ENCODE measurements around the gene SFMBT1. TPM values are rescaled to one million over a fixed set of nuclear protein-coding genes. Genes with fewer than 3 reads are reported as not detected.

SFMBT1 gene
- polyA plus RNA-seq, 3 donors = 0.61 to 2.7 (median 0.91) TPM

DNA sequence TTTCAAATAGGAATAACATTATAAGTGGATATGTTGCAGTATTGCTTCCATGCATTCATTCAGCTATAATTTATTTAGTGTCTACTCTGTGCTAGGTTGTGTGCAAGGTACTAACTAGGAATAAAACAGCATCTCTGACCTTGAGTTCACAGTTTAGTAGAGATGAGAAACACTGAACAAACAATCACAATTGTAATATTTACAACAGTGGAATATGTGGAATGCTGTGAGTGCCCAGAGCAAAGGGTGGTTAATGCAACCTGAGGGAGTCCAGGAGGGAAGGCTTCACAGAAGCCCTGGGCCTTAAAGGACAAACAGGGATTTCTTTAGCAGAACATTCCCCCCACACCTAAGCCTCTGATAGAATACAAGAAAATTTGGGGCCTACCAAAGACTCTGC lies 13.3 kb downstream of the SFMBT1 start:
- Histone ChIP-seq H4K20me1 (ENCODE audit: insufficient read depth, low read length) (no peaks in the 10 kb centered on the region), H3K9me3 (replicated peaks in 1 of 2; ENCODE audit: control insufficient read depth in 1 of 2, insufficient read depth in 1 of 2, low read length in 2 of 2) (no peaks in the 10 kb centered on the region), H3K4me3 (replicated peaks in 1 of 3; ENCODE audit: low read depth in 2 of 3, low read length in 3 of 3) (no peak overlapping the region), H3K4me1 (ENCODE audit: control insufficient read depth in 1 of 2, insufficient read depth in 2 of 2, low read length in 2 of 2) (no peaks in the 10 kb centered on the region), H2AFZ (ENCODE audit: insufficient read depth, low read depth, low read length, poor library complexity, severe bottlenecking) (no peak overlapping the region), H3K27me3 (ENCODE audit: control insufficient read depth in 2 of 2, insufficient read depth in 2 of 2, low read length in 2 of 2) (no peaks in the 10 kb centered on the region), H3K9ac (ENCODE audit: insufficient read depth, low read length, poor library complexity, severe bottlenecking) (no peak overlapping the region), H3K36me3 (replicated peaks in 1 of 2; ENCODE audit: control insufficient read depth in 1 of 2, insufficient read depth in 2 of 2, low read length in 2 of 2) (no peaks in the 10 kb centered on the region), H3K27ac (ENCODE audit: low read depth in 1 of 2, low read length in 2 of 2) (no peak overlapping the region), H3K79me2 (ENCODE audit: insufficient read depth, low read length) (peaks cover 17% of the 10 kb centered on the region), H3K4me2 (replicated peaks; ENCODE audit: extremely low read depth, low read length, poor library complexity, severe bottlenecking) (no peak overlapping the region)
- intact Hi-C loops (cut with micrococcal nuclease) = no loop called here
- peaks cover 0 to 1% of the 10 kb centered on the region in 2 donors for H3K36me3 Mint-ChIP-seq
- no peak overlapping the region for H3K4me3 Mint-ChIP-seq
- H3K27me3 Mint-ChIP-seq (ENCODE audit: low read depth in 3 of 3) = peaks cover 0 to 8% (median 2%) of the 10 kb centered on the region in 3 donors
- TF ChIP-seq, protein P1, sequence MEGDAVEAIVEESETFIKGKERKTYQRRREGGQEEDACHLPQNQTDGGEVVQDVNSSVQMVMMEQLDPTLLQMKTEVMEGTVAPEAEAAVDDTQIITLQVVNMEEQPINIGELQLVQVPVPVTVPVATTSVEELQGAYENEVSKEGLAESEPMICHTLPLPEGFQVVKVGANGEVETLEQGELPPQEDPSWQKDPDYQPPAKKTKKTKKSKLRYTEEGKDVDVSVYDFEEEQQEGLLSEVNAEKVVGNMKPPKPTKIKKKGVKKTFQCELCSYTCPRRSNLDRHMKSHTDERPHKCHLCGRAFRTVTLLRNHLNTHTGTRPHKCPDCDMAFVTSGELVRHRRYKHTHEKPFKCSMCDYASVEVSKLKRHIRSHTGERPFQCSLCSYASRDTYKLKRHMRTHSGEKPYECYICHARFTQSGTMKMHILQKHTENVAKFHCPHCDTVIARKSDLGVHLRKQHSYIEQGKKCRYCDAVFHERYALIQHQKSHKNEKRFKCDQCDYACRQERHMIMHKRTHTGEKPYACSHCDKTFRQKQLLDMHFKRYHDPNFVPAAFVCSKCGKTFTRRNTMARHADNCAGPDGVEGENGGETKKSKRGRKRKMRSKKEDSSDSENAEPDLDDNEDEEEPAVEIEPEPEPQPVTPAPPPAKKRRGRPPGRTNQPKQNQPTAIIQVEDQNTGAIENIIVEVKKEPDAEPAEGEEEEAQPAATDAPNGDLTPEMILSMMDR (IDR thresholded peaks at IDR 0.05) = no peak
- no peak overlapping the region for H3K27ac Mint-ChIP-seq
- no peaks in the 10 kb centered on the region for H3K9me3 Mint-ChIP-seq
- peaks cover 7% of the 10 kb centered on the region for H3K4me1 Mint-ChIP-seq
- DNase-seq = no peak

DNA sequence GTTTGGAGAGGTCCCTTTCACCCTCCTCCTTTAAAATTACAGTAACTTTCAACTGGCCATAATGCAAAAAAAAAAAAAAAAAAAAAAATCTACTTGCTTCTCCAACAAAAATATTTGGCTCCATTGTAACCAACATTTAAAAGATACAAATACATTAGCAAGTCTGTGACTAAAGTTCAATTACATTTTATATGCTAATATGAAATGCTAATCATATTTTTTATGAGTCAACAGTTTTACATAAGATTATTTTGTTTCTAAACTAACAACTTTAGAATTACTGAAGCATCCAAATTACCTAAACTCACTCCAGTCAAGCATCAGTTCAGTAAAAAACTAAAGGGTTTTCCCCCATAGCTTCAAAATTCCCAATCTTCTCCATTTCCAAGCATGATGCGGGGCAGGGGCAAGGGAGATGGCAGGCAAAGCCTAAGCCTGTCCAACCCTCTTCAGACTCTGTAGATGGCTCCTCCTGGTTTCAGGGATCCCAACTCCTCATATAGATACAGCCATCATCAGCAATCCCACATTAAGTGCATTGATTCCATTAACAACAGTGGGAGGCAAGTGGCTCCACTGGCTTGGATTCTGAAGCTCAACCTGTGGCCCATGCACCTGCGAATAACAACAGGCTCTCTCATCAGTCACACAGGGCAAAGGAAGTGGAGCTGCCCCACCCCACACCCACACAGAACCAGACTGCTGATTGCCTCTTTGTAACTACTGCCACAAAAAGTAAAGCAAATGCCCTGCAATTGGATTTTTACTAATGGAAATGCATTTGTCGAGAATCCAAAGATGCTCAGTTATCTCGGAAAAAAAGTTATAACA lies 15.0 kb downstream of the SFMBT1 start:
- Histone ChIP-seq H3K27ac (ENCODE audit: low read depth in 1 of 2, low read length in 2 of 2) (no peak overlapping the region), H4K20me1 (ENCODE audit: insufficient read depth, low read length) (no peaks in the 10 kb centered on the region), H2AFZ (ENCODE audit: insufficient read depth, low read depth, low read length, poor library complexity, severe bottlenecking) (no peak overlapping the region), H3K27me3 (ENCODE audit: control insufficient read depth in 2 of 2, insufficient read depth in 2 of 2, low read length in 2 of 2) (no peaks in the 10 kb centered on the region), H3K9ac (ENCODE audit: insufficient read depth, low read length, poor library complexity, severe bottlenecking) (no peak overlapping the region), H3K4me3 (replicated peaks in 1 of 3; ENCODE audit: low read depth in 2 of 3, low read length in 3 of 3) (no peak overlapping the region), H3K4me1 (ENCODE audit: control insufficient read depth in 1 of 2, insufficient read depth in 2 of 2, low read length in 2 of 2) (no peaks in the 10 kb centered on the region), H3K36me3 (replicated peaks in 1 of 2; ENCODE audit: control insufficient read depth in 1 of 2, insufficient read depth in 2 of 2, low read length in 2 of 2) (no peaks in the 10 kb centered on the region), H3K79me2 (ENCODE audit: insufficient read depth, low read length) (peaks cover 17% of the 10 kb centered on the region), H3K9me3 (replicated peaks in 1 of 2; ENCODE audit: control insufficient read depth in 1 of 2, insufficient read depth in 1 of 2, low read length in 2 of 2) (no peaks in the 10 kb centered on the region), H3K4me2 (replicated peaks; ENCODE audit: extremely low read depth, low read length, poor library complexity, severe bottlenecking) (no peak overlapping the region)
- DNase-seq = no peak
- Mint-ChIP-seq H3K4me1 (peaks cover 4% of the 10 kb centered on the region), H3K36me3 (peaks cover 0 to 1% of the 10 kb centered on the region in 2 donors), H3K27me3 (ENCODE audit: low read depth in 3 of 3) (peaks cover 0 to 10% (median 2%) of the 10 kb centered on the region in 3 donors), H3K27ac (peak overlapping the region in 1 of 7 donors; percentile 7), H3K9me3 (no peaks in the 10 kb centered on the region), H3K4me3 (no peak overlapping the region)
- WGBS (ENCODE audit: insufficient coverage) = 83% methylated on average over 2 of the region's 4 CpGs
- intact Hi-C loops (cut with micrococcal nuclease) = no loop called here
- TF ChIP-seq, protein P1 (IDR thresholded peaks at IDR 0.05) = no peak
